ENCODE data around the gene C10orf90.

DNA sequence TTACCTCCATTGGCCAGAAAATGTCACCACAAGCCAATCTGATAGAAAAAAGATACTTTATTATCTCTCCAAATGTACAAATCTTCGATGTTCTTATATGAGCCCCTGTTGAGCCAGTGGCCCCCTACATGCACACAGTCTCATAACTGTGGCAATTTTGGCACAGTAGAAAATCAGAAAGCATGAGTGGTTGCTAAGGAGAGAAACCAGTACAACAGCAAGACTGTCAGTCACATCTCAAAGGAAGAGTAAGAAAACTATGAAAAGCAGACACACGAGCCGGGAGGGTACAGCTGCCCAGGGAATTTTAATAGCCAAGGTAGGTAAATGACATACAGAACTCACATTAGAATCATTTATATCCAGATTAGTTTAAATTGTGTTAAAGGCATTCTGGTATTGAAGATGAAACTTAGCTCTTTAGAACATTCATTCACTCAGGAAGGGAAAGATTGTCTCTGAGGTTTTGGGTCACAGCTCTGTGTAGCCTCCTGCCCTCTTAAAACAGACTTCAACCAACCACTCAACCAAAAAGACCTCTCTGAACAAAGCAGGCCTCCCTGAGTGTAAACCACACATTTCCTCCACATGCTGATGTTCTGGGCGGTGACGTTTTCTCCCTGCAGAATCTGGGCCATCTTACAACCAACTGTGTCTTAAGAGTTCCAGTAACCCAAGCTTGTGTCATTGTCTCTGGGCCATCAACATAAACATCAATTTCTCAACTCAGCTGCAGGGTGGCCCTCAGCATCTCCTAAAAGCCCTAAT, 201.4 kb downstream of the C10orf90 start:
- no peak for TF ChIP-seq POLR2AphosphoS5 (IDR thresholded peaks at IDR 0.05; ENCODE audit: low read depth, low read length)
- TF ChIP-seq, protein P1, sequence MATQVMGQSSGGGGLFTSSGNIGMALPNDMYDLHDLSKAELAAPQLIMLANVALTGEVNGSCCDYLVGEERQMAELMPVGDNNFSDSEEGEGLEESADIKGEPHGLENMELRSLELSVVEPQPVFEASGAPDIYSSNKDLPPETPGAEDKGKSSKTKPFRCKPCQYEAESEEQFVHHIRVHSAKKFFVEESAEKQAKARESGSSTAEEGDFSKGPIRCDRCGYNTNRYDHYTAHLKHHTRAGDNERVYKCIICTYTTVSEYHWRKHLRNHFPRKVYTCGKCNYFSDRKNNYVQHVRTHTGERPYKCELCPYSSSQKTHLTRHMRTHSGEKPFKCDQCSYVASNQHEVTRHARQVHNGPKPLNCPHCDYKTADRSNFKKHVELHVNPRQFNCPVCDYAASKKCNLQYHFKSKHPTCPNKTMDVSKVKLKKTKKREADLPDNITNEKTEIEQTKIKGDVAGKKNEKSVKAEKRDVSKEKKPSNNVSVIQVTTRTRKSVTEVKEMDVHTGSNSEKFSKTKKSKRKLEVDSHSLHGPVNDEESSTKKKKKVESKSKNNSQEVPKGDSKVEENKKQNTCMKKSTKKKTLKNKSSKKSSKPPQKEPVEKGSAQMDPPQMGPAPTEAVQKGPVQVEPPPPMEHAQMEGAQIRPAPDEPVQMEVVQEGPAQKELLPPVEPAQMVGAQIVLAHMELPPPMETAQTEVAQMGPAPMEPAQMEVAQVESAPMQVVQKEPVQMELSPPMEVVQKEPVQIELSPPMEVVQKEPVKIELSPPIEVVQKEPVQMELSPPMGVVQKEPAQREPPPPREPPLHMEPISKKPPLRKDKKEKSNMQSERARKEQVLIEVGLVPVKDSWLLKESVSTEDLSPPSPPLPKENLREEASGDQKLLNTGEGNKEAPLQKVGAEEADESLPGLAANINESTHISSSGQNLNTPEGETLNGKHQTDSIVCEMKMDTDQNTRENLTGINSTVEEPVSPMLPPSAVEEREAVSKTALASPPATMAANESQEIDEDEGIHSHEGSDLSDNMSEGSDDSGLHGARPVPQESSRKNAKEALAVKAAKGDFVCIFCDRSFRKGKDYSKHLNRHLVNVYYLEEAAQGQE (IDR thresholded peaks at IDR 0.05; ENCODE audit: insufficient read depth in 1 of 2, low read depth in 2 of 2, low read length in 2 of 2) = no peak
- TF ChIP-seq TAF1 (IDR thresholded peaks at IDR 0.05; ENCODE audit: borderline replicate concordance, insufficient read depth, low read length) = no peak
